OCI-LY3 (cell line): ENCODE measurements around the gene PCED1B.

ENCODE experiments used
- CTCF ChIP-seq: fragments of 200-600, 300-600 bp; sonication (generic); IDR thresholded peaks from 2 replicates; pipeline ENCODE4 v1.5.1; 2014; ENCODE audit warnings: antibody characterized with exemption, low read length, low read depth
- EZH2phosphoT487 ChIP-seq: fragments of 200-600 bp; shearing (Covaris generic); IDR thresholded peaks from 2 replicates; pipeline ENCODE4 v1.6.1; 2018; ENCODE audit warnings: antibody characterized with exemption, mixed run types, low read depth

DNA sequence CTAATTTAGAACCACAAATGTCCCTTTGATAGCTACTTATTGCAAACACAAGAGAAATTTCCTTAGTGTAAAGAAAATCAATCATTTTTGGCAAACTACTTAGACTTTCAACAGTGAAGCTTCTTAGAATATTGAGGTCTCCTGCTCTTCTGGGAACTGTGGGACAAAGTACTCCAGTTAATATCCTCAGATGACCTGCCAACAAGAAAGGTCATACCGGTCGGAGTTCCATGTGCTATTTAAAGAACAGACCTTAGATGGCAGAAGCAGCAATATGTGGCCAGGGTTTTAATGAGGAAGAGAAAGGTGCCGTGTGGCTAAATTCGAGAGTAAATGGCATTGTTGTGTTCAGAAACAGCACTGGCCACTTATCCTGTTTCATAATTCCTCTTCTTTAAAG is 115.1 kb downstream of the PCED1B start:
- TF ChIP-seq CTCF (0 out of 2 replicates have a peak, but pooled peaks have one; percentile 31), EZH2phosphoT487 (no peak)
